ENCODE measurements around the gene PKN2. TPM values are rescaled to one million over a fixed set of nuclear protein-coding genes. Genes with fewer than 3 reads are reported as not detected.

Gene PKN2
- total and polyA plus RNA-seq, 2 donors (not counting 1 experiment from before 2014, with no cell fraction given), result 11.9 to 51.6 TPM

DNA sequence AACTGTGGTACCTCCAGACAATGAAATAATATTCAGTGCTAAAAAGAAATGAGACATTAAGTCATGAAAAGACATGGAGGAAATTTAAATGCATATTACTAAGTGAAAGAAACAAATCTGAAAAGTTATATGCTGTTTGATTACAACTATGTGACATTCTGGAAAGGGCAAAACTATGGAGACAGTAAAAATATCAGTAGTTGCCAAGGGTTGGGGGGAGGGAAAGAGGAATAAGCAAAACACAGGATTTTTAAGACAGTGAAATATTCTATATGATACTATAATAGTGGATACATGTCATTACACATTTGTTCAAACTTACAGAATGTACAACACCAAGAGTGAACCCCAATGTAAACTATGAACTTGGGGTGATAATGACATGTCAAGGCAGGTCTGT, 38.2 kb upstream of the PKN2 start:
- Histone ChIP-seq H3K4me2 (replicated peaks; ENCODE audit: low read depth, low read length, poor library complexity, severe bottlenecking) (no peak overlapping the region), H3K27ac (ENCODE audit: low read length in 2 of 2) (no peak overlapping the region), H3K4me3 (ENCODE audit: control extremely low read depth in 1 of 5, extremely low read depth in 1 of 5, insufficient read depth in 1 of 5, low read depth in 2 of 5, low read length in 4 of 5) (no peak overlapping the region), H3K4me1 (ENCODE audit: control insufficient read depth in 2 of 2, insufficient read depth in 2 of 2, low read length in 2 of 2) (no peaks in the 10 kb centered on the region), H3K9ac (ENCODE audit: low read length) (no peak overlapping the region), H4K20me1 (ENCODE audit: control insufficient read depth, insufficient read depth, low read length, poor library complexity, severe bottlenecking) (no peaks in the 10 kb centered on the region), H2AFZ (ENCODE audit: insufficient read depth, low read depth, low read length, poor library complexity, severe bottlenecking) (no peak overlapping the region), H3K36me3 (replicated peaks in 1 of 2; ENCODE audit: control extremely low read depth in 1 of 2, control insufficient read depth in 1 of 2, extremely low read depth in 1 of 2, insufficient read depth in 2 of 2, low read length in 1 of 2) (no peaks in the 10 kb centered on the region), H3K27me3 (replicated peaks in 1 of 4; ENCODE audit: control extremely low read depth in 1 of 4, control insufficient read depth in 3 of 4, insufficient read depth in 4 of 4, low read length in 3 of 4) (peaks cover 0 to 2% (median 0%) of the 10 kb centered on the region in 4 experiments), H3K9me3 (ENCODE audit: control extremely low read depth in 1 of 3, control insufficient read depth in 2 of 3, insufficient read depth in 1 of 3, low read length in 2 of 3) (no peaks in the 10 kb centered on the region), H3K79me2 (ENCODE audit: control insufficient read depth, insufficient read depth, low read length) (no peaks in the 10 kb centered on the region)
- Mint-ChIP-seq H3K9me3 (ENCODE audit: insufficient read depth) (no peaks in the 10 kb centered on the region), H3K4me1 (no peaks in the 10 kb centered on the region), H3K27ac (no peak overlapping the region), H3K27me3 (peaks cover 19% of the 10 kb centered on the region), H3K4me3 (no peak overlapping the region)
- ChIA-PET POLR2A (no interaction called here), CTCF (interaction anchor here (3.2 kb wide), 1 partner anchor 11 kb away, joined by 27 read pairs; no protein-coding TSS in a partner anchor)
- intact Hi-C loops (cut with micrococcal nuclease), result no loop called here
- no peak for TF ChIP-seq CTCF (IDR thresholded peaks at IDR 0.05)
- TF ChIP-seq EZH2 (IDR thresholded peaks at IDR 0.05; ENCODE audit: borderline replicate concordance, insufficient read depth, low read depth, low read length, poor library complexity, severe bottlenecking), result no peak
- ATAC-seq (ENCODE audit: low read depth) (no peak), DNase-seq (no peak)

DNA sequence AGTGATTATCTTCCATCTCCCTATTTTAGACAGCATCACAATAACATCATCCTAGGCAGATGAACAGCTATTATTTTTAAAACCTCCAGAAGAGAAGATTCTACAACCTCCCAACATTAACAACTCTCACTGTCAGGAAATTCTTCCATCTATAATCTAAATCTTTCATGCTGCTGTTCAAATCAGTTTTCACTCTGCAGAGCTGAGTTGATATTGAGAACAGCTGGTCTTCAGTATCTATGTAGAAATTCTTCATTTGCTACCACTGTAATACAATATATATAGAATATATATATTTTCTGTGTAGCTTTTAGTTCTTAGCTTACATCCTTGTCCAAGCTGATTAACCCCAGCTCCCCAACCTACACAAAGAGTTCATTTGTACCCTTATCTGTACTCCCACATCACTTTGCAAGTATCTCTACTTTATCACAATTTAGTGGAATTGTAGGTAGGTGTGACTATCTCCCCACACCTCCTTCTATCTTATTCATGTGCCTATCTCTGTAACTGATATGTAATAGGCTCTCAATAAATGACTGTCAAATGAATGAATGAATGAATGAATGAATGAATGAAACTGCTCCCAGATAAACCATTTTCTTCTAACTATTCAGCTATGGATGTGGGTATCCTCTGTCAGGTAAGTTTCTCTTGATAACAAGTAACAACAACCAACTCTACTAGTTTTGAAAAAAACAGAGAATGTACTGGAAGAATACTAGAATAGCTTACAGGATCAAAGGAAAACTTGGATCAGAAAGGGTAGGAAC, 37.4 kb upstream of the PKN2 start:
- Histone ChIP-seq H2AFZ (ENCODE audit: insufficient read depth, low read depth, low read length, poor library complexity, severe bottlenecking) (no peak overlapping the region), H4K20me1 (ENCODE audit: control insufficient read depth, insufficient read depth, low read length, poor library complexity, severe bottlenecking) (no peaks in the 10 kb centered on the region), H3K27ac (ENCODE audit: low read length in 2 of 2) (no peak overlapping the region), H3K4me1 (ENCODE audit: control insufficient read depth in 2 of 2, insufficient read depth in 2 of 2, low read length in 2 of 2) (no peaks in the 10 kb centered on the region), H3K36me3 (replicated peaks in 1 of 2; ENCODE audit: control extremely low read depth in 1 of 2, control insufficient read depth in 1 of 2, extremely low read depth in 1 of 2, insufficient read depth in 2 of 2, low read length in 1 of 2) (no peaks in the 10 kb centered on the region), H3K4me3 (ENCODE audit: control extremely low read depth in 1 of 5, extremely low read depth in 1 of 5, insufficient read depth in 1 of 5, low read depth in 2 of 5, low read length in 4 of 5) (no peak overlapping the region), H3K4me2 (replicated peaks; ENCODE audit: low read depth, low read length, poor library complexity, severe bottlenecking) (no peak overlapping the region), H3K27me3 (replicated peaks in 1 of 4; ENCODE audit: control extremely low read depth in 1 of 4, control insufficient read depth in 3 of 4, insufficient read depth in 4 of 4, low read length in 3 of 4) (peaks cover 0 to 2% (median 0%) of the 10 kb centered on the region in 4 experiments), H3K79me2 (ENCODE audit: control insufficient read depth, insufficient read depth, low read length) (no peaks in the 10 kb centered on the region), H3K9me3 (ENCODE audit: control extremely low read depth in 1 of 3, control insufficient read depth in 2 of 3, insufficient read depth in 1 of 3, low read length in 2 of 3) (no peaks in the 10 kb centered on the region), H3K9ac (ENCODE audit: low read length) (no peak overlapping the region)
- DNase-seq (no peak), ATAC-seq (ENCODE audit: low read depth) (no peak)
- CTCF ChIA-PET, result interaction anchor here (3.2 kb wide), 1 partner anchor 10 kb away, joined by 27 read pairs; no protein-coding TSS in a partner anchor
- TF ChIP-seq EZH2 (IDR thresholded peaks at IDR 0.05; ENCODE audit: borderline replicate concordance, insufficient read depth, low read depth, low read length, poor library complexity, severe bottlenecking) (no peak), CTCF (IDR thresholded peaks at IDR 0.05) (no peak)
- POLR2A ChIA-PET, result no interaction called here
- Mint-ChIP-seq H3K9me3 (ENCODE audit: insufficient read depth) (no peaks in the 10 kb centered on the region), H3K27me3 (peaks cover 14% of the 10 kb centered on the region), H3K27ac (no peak overlapping the region), H3K4me1 (no peaks in the 10 kb centered on the region), H3K4me3 (no peak overlapping the region)
- intact Hi-C loops (cut with micrococcal nuclease), result no loop called here
